ENCODE data around the gene MGAT5.

MGAT5 gene, protein sequence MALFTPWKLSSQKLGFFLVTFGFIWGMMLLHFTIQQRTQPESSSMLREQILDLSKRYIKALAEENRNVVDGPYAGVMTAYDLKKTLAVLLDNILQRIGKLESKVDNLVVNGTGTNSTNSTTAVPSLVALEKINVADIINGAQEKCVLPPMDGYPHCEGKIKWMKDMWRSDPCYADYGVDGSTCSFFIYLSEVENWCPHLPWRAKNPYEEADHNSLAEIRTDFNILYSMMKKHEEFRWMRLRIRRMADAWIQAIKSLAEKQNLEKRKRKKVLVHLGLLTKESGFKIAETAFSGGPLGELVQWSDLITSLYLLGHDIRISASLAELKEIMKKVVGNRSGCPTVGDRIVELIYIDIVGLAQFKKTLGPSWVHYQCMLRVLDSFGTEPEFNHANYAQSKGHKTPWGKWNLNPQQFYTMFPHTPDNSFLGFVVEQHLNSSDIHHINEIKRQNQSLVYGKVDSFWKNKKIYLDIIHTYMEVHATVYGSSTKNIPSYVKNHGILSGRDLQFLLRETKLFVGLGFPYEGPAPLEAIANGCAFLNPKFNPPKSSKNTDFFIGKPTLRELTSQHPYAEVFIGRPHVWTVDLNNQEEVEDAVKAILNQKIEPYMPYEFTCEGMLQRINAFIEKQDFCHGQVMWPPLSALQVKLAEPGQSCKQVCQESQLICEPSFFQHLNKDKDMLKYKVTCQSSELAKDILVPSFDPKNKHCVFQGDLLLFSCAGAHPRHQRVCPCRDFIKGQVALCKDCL

DNA sequence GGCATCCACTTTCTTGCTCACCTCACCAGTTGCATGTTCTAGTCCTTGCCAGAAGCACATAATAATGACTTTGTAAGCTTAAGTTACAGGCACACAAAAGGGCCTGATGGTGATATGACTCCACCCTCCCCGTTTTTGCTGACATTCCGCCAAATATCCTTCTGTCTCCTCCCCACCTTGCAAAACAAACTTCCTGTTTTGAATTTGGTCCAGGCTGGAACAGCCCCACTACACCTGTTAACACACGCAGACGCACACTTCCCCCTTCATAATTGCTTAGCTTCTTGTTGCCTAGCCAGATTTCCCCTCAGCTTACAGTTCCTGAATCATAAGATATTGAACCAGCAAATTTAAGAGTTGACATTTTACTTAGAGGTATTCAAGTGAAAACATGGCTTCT is at the start of gene MGAT5:
Gene MGAT5 (plus strand): TSS at position 269 of the 400 bp plus-strand sequence. CDS start 332 bp downstream, outside the sequence.
- no peak within 1 kb of the TSS for H3K4me3 ChIP-seq (ENCODE audit: low read depth, low read length)

DNA sequence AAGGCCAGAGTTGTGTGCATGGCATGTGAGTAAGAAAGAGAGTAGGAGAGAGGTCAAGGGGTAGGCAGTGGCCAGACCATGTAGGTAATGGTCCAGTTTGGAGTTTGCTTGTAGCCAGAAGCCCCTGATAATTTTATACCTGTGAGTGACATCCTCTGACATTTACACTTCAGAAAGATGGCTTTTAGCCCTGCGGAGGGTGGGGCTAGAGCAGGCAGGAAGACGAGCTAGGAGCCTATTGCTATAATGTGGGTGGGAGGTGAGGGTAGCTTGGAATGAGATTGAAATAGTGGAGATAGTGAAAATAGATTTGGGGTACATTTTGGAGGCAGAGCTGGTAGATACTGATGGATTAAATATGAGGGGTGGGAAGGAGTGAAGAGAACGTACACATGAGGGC is 48.8 kb upstream of the MGAT5 start:
- H3K4me3 ChIP-seq (ENCODE audit: low read depth, low read length), result no peak overlapping the region

DNA sequence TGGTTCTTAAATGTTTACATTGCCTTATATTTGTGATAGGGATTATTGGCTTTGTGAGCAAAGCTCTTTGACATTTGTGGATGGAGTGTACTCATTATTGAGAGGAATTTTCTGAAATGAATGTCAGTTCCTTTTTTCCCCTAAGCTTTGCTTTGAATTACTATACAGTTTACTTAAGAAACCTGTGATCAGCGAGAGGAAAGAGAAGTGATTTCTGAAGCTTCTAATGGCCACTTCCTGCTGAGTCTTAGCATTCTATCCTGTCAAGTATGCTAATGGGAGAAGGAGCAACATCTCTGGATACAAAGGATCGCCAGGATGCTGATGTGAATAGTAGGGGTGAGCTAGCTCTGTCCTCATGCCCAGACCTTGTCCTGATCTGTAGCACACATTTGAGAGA is 47.8 kb upstream of the MGAT5 start:
- H3K4me3 ChIP-seq (ENCODE audit: low read depth, low read length), result no peak overlapping the region

DNA sequence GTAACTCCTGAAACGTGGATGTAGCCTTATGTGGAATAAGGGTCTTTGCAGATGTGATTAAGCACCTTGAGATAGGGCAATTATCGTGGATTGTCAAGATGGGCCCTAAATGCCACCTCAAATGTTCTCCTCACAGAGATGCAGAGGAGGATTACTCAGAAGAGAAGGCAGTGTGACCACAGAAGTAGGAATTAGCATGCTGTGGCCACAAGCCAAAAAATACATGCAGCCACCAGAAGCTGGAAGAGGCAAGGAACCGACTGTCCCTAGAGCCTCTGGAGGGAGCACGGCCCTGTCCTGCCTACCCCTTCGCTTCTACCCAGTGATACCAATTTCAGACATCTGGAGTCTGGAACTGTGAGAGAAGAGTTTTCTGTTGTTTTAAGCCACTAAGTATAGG is 47.3 kb upstream of the MGAT5 start:
- H3K4me3 ChIP-seq (ENCODE audit: low read depth, low read length), result no peak overlapping the region

DNA sequence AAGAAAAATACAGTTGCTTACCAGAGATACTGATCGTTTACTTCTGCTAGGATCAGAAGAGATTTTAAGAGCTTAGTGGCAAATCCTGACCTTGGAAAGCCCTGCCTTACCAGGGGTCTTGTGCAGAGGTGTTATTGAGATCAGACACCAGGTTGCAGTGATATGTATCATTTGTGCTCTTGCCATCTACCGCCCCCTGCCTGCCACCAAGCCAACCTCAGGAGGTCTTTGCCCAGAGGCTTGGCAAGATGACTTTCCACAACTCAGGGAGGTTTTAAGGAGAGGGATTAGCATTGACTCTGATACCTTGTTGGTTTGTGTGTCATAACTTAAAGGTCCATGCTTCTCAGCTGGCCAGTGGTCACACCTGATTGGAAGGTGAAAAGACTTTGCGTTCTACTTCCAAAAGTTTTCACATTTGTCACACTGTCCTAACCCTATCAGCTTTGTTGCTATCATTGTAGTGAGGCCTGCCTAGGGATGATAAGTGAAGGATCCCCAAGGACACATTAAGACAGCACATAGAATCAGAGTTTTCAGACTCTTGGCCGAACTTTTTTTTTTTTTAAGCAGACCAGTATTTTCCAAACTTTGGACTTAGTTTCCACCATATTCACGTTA is 46.2 kb upstream of the MGAT5 start:
- no peak overlapping the region for H3K4me3 ChIP-seq (ENCODE audit: low read depth, low read length)

DNA sequence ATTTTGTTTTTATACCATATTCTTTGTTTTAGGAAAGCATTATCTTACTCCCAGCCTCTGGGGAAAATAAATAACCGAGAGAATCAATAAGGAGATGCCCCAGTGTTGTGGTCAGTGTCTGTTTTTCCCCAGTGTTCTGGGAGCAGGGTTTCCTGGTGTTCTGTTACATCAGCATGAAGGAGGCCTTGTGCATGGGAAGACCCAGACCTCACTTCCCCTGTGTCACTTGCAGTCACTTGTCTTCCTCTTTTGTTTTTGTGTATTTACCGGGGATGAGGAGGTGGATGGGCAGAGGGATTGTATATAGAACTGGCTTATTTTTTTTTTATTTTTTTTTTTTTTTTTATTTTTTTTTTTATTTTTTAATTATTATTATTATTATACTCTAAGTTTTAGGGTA is 45.0 kb upstream of the MGAT5 start:
- H3K4me3 ChIP-seq (ENCODE audit: low read depth, low read length), result no peak overlapping the region

DNA sequence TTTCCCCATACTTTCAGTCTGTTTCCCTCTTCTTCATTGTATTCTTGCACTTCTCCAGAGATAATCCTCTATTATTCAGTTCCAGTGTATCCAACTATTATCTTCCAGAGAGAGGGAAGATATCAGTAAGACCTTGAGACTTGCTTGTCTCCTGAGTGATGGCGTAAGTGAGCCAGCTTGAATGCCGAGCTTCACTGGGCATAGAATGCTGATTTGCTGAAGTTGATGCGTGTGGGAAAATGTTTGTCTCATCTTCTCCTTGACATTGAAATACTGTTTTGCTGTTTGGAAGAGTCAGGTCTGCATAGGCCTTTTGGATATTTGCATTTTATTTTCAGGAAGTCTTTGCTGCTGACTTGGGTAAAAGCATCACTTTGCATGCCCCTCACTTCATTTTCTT is 41.1 kb upstream of the MGAT5 start:
- H3K4me3 ChIP-seq (ENCODE audit: low read depth, low read length), result no peak overlapping the region

DNA sequence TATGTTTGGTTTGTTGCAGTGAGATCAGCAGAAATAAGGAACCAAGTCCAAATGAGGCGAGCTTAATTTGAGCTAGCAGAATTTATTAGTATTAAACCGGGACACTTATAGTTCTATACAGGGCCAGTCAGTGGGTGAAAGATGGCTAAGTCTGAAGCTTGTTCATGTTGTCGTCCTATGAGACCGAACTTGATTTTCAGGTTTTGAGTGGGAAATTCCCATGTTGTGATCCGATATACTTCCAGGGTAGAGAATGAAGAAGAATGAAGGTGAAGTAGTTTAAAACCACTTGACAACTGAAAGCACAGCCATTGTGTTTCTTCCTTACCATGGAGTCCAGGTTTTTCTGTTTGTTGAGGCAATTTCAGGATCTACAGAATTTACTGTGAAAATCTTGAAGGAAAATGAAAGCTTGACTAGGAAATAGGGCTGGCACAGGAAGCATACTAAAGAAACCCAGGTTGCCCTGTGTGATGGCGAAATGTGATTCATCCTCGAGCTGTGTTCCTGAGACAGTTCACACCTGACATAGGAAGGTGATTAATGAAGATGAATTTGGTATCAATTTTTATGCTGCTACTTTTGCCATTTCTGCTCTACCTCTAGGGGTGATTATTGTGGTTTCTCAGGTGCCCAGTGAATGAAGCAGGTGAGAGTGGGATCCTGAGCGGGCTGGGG is 37.6 kb upstream of the MGAT5 start:
- no peak overlapping the region for H3K4me3 ChIP-seq (ENCODE audit: low read depth, low read length)

DNA sequence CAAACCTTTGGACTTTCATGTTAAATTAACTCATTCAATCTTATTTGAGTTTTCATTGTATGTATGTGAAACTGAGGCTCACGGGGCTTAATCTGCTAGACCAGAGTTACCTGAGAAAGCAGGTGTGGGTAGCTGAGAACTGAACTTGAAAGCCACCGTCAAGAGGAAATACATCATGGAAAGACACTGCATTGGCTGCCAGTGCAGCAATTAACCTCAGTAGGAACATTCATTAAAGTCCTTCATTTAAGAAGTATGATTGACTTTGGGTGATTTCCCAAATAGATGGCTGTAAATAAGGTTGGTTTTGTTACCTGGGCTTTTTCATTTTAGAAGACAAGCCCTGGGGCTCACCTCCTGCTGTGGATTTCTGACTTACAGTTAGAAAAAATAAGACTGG is 36.5 kb upstream of the MGAT5 start:
- no peak overlapping the region for H3K4me3 ChIP-seq (ENCODE audit: low read depth, low read length)

DNA sequence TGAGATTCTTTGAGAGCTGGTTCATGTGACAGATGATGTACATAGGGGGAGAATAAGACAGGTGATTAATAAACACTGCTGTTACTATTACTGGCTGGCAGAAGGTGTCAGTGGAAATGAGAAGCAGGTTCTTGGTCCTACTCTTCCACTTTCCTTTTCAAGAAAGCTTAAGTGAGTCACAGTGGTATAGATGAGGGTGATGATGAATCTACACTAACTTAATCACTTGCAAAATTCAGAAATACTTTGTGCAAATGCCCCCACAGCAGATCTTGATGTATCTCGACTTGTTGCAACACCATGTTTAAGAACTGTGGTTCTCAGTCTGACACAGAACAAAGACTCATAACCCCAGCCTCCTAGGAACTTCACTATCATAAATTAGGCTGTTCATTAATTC is 35.9 kb upstream of the MGAT5 start:
- no peak overlapping the region for H3K4me3 ChIP-seq (ENCODE audit: low read depth, low read length)

DNA sequence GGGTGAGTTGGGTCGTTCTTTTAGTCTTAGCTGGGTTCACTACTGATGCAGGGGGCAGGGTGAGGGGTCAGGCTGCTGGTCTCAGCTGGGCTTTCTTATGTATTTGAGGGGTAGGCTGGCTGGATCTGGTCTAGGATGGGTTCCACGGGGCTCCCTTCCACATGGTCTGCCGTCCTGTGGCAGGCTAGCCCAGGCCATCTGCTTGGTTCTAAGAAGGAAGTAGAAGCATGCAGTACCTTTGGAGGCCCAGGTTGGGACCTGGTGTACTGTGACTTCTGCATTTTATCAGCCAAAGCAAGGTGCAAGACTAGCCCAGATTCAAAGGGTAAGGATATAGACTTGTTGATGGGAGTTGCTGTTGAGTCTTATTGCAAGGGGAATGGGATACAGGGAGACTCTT is 35.5 kb upstream of the MGAT5 start:
- no peak overlapping the region for H3K4me3 ChIP-seq (ENCODE audit: low read depth, low read length)

DNA sequence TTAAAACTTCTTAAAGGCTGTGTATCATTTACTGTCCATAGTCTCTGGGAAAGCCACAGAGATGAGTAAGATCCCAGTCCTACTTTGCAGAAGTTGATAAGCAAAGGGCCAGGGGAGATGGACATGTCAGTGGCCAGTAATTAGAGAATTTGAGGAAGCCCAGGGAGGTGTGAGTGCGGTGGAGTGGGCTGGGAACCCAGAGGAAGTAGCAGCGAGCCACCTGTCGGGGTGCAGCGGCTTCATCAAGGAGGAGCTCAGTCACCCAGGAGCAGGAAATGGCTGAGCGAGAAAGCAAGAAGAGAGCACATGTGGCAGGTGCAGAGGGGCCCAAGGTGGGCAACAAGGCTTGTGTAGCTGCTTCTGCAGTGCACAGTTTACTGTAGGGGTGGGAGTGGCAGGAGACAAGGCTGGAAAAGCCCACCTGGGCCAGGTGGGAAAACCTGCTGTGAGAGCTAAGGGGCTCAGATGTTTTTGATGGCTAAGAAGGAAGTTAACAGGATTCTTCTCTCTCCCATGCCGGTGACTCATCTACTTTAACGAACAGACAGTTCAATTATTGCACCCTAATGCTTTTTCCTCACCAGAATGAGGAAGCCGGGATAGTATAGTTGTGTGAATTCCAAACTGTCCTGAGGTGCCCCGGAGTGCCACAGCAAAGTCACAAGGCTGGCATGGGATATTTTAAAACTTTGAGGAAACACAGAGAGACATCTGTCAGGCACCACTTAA is 34.8 kb upstream of the MGAT5 start:
- no peak overlapping the region for H3K4me3 ChIP-seq (ENCODE audit: low read depth, low read length)

DNA sequence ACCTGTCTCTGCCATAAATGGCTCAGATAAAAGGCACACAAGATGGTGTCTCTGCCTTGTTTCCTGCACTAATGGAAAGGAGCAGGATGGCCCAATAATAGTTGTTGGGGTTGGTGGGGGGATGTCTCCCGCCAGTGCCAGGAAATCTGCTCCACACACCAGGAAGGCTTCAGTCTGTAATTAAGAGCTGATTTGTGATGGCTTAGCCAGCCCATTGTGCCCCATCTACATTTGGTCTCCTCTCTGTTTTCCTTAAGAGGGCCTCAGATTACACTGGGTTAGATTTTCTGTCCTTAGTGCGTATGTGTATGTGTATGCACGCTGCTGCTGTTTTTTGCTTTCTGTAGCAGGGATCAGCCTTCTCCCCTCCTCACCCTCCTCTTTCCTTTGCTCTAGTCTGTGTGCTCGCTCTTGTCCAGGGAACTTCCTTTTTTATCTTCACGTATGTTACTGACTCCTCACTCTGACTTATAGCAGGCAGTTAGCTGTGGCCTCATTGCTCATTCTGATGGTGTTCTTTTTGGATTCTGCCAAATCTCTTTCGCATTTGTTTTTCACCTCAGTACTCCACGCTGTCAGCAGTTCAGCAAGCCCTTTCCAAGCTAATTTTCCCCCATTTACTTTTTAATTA is 33.4 kb upstream of the MGAT5 start:
- H3K4me3 ChIP-seq (ENCODE audit: low read depth, low read length), result no peak overlapping the region

DNA sequence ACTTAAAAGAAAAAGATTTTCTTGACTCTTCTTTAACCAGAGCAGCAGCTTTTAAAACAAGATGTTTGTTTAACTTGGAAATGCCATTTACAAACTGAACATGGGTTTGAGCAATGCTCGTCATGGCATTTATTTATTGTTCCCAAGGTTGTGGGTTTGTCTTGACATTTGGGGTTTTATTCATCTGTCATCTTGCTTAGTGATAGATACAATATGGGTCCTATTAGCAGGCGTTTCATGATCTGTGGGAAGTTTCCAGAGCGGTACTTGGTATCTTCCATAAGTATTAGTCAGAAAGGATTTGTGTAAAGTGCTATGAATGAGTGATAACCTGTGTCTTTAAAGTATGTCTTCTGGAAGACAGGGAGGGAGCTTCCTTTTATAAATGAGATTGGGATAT is 29.9 kb upstream of the MGAT5 start:
- no peak overlapping the region for H3K4me3 ChIP-seq (ENCODE audit: low read depth, low read length)

DNA sequence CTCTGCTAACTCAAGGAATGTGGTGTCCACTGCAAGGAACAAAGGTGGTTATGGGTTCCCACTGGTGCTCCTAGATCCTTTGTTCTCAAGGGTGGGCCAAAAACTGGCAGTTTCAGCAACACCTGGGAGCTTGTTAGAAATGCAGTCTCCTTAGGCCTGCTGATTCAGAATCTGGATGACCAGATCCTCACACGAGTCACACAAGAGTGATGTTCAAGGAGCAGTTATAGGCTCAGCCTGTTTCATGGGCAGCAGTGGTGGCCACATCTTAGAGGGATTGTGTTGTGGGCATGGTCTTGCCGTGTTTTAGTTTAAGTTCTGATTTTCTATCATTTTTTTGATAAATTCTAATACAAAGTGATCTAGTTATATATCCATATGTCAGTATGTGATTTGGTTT is 28.7 kb upstream of the MGAT5 start:
- no peak overlapping the region for H3K4me3 ChIP-seq (ENCODE audit: low read depth, low read length)

DNA sequence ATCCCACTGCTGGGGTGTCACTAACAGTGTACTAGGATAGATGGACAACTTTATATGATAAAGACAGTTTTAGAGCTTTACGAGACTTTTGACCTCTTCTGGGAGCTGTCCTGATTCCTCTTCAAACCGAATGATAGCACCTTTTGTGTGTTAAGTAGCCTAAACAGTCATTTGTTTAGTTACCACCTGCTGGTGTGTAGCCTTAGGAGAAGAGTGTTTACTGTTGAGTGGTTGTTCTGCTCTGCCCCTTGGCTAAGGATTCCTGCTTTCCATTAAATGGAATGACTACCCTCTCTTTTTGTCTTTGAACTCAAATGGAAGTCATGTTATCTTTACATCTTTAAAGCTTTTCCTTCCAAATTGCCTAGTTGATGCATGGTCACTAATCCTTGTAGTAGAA is 28.0 kb upstream of the MGAT5 start:
- no peak overlapping the region for H3K4me3 ChIP-seq (ENCODE audit: low read depth, low read length)

DNA sequence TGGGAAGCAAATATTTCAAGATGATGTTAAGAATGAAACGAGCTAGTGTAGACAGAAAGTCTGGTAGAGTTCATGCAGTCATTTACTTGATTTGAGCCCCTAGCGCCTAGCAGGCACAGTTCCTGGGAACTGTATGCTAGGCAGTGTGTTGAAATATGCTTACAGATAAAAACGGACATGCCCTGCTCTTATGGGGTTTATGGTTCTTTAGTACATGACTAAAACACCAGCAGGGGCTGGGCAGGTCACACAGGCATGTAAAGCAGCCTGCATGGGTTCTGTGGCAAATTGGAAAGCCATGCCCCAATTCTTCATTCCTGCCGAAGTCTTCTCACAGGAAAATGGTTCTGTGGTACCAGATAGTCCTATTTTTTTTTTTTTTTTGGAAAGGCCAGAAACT is 27.3 kb upstream of the MGAT5 start:
- no peak overlapping the region for H3K4me3 ChIP-seq (ENCODE audit: low read depth, low read length)

DNA sequence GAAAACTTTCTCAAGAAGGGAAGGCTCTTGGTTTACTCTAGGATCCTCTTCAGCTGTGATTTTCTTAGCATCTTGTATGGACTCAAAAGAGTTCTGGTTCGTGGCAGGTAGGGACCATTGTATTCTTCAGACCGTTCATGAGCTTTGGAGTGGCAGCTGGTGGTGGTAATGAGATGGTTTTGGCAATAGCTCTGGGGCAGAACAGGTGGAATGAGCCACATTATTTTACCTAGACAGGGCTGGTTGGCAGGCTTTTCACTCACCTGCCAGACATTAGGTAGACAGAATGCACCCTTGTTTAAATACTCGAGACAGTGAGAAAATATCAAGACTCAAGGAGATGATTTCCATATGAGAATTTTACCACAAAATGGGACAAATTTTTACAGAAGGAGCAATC is 26.2 kb upstream of the MGAT5 start:
- H3K4me3 ChIP-seq (ENCODE audit: low read depth, low read length), result no peak overlapping the region

DNA sequence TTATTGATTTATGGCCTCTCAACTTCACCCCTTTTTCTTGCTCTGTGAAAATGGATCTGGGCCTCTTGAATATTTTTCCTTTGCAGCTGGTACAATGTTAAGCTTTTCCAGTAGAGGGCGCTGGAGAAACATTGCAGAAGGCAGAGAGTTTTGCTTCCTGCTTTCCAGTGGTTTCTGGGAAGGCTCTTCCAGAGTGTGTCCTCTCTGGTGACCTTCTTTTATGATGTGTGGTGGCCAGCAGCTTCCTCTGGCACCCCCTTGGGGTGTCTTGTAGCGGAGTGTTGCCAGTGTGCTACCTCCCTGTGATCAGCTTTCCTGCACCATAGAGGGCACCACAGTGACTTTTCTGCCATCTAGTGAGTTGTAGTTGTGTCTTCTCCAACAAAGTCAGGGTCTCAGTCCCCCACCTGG is 25.4 kb upstream of the MGAT5 start:
- no peak overlapping the region for H3K4me3 ChIP-seq (ENCODE audit: low read depth, low read length)

DNA sequence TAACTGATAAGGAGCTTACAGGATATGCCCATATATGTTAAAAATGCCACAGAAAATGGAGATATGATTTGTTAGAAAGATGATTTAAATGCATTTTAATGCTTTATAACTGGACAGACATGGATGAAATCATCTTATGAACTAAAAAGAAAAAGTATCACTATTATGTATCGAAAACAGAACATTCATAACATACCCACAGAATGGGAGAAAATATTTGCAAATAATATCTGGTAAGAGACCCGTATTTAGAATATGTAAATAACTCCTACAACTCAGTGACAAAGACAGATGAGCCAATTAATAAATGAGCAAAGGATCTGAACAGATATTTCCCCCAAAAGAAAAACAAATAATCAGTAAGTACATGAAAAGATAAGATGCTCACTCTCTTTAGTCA is 24.3 kb upstream of the MGAT5 start:
- no peak overlapping the region for H3K4me3 ChIP-seq (ENCODE audit: low read depth, low read length)
